ENCODE results near the gene FMO5. TPM values are rescaled to one million over a fixed set of nuclear protein-coding genes. Genes with fewer than 3 reads are reported as not detected.

The FMO5 gene
- total and polyA plus RNA-seq, 2 of the 13 experiments (the other 11 are each of a cell fraction or from before 2014, with no cell fraction given), result 48.2 to 149 TPM

- 0 out of 2 replicates have a peak, but pooled peaks have one; percentile 26 for TF ChIP-seq ZFP82 (CRISPR knock-in tag; IDR thresholded peaks at IDR 0.05; ENCODE audit: borderline replicate concordance)
- 0 out of 2 replicates have a peak, but pooled peaks have one; percentile 28 for TF ChIP-seq HNRNPL (IDR thresholded peaks at IDR 0.05; ENCODE audit: low read depth, low read length)
- TF ChIP-seq ZNF431 (CRISPR knock-in tag; IDR thresholded peaks at IDR 0.05; ENCODE audit: borderline replicate concordance, low read depth), result no peak
Observed at GRCh38 chr1:147217141-147217540, 8.0 kb downstream of the FMO5 start (continued).

DNA sequence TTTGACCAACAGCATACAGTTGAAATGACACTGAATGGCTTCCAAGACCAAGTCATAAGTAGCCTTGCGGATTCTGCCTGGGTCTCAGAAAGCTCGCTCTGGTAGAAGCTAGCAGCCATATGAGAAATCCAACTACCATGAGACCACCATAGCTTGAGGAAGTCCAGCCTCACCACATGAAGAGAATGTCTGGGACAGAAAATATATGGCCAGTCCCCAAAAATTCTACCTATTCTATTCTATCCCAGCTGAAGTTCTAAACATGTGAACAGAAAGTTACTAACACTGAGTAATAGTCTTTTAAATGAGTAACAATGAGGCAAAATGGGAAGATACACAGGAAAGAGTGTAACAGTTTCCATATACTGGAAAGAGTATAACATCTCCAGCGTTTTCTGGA lies 9.0 kb downstream of the FMO5 start:
- no TSS peak for BruUV-seq (replicated peaks)
- FAIRE-seq, result no peak
- POLR2A ChIA-PET, result interaction anchor here (1.0 to 7.6 kb wide), 4 partner anchors 9 to 43 kb away, joined by 3 to 101 read pairs (median 6); partner anchors contain the start of genes CHD1L and FMO5
- intact Hi-C loops (cut with micrococcal nuclease; ENCODE audit: unreplicated experiment) (no loop called here), in situ Hi-C loops (cut with HindIII; ENCODE audit: extremely low pct_ligation_motif_present, low pct_unique_long_range_greater_than_20kb) (no loop called here)
- Histone ChIP-seq H3K36me3 (replicated peaks in 1 of 2; ENCODE audit: control insufficient read depth in 1 of 2, insufficient read depth in 2 of 2, low read length in 2 of 2) (peaks cover 6 to 43% of the 10 kb centered on the region in 2 experiments; a peak in 4 of 5 replicates), H3K27me3 (ENCODE audit: control insufficient read depth in 1 of 2, insufficient read depth in 2 of 2, low read length in 2 of 2) (no peaks in the 10 kb centered on the region), H3K9ac (ENCODE audit: insufficient read depth, low read depth, low read length) (no peak overlapping the region), H2AFZ (ENCODE audit: low read length) (no peak overlapping the region), H3K27ac (ENCODE audit: extremely low read length, insufficient read depth, low read length) (peak overlapping the region; percentile 61), H3K9me3 (ENCODE audit: low read length) (no peaks in the 10 kb centered on the region), H3K4me2 (ENCODE audit: low read depth, low read length) (peak overlapping the region; percentile 38), H4K20me1 (ENCODE audit: insufficient read depth, low read length) (no peaks in the 10 kb centered on the region), H3K4me3 (replicated peaks in 1 of 3; ENCODE audit: insufficient read depth in 1 of 3, low read depth in 2 of 3, low read length in 3 of 3) (no peak overlapping the region), H3K4me1 (ENCODE audit: insufficient read depth, low read length) (peaks cover 100% of the 10 kb centered on the region), H3K79me2 (ENCODE audit: insufficient read depth, low read length) (peaks cover 46% of the 10 kb centered on the region)
- WGBS (ENCODE audit: low lambda C conversion rate), result 85% methylated on average over 3 of the region's 3 CpGs
- DNase-seq (ENCODE audit: low spot score), result no peak
- no peak; the same call in 2 of the 3 replicates for ATAC-seq
- no peak for TF ChIP-seq REL (CRISPR knock-in tag; conservative IDR thresholded peaks at IDR 0.05)
- TF ChIP-seq NCOA1 (CRISPR knock-in tag; IDR thresholded peaks at IDR 0.05), result 0 out of 2 replicates have a peak, but pooled peaks have one; percentile 62
- peak; percentile 8; the same call in 1 of the 2 replicates for TF ChIP-seq RBFOX2 (IDR thresholded peaks at IDR 0.05; ENCODE audit: low read depth, low read length)
- CTCF ChIA-PET (ENCODE audit: low intra/inter-chr PET ratio, low total read pairs), result interaction anchor here (1.7 kb wide), 1 partner anchor 26 kb away, joined by 8 read pairs; the partner anchor contains the start of gene CHD1L

- H3K4me1 ChIP-seq (ENCODE audit: insufficient read depth, low read length), result peaks cover 100% of the 10 kb centered on the region
- BruUV-seq (replicated peaks), result no TSS peak
- FAIRE-seq, result peak; percentile 82
- intact Hi-C loops (cut with micrococcal nuclease; ENCODE audit: unreplicated experiment) (loop anchor here (1.0 to 2.0 kb wide), 2 partner anchors 24 to 43 kb away; partner anchors contain the start of gene PRKAB2), in situ Hi-C loops (cut with HindIII; ENCODE audit: extremely low pct_ligation_motif_present, low pct_unique_long_range_greater_than_20kb) (no loop called here)
- no peaks in the 10 kb centered on the region for H3K27me3 ChIP-seq (ENCODE audit: control insufficient read depth in 1 of 2, insufficient read depth in 2 of 2, low read length in 2 of 2)
- no peak overlapping the region for H2AFZ ChIP-seq (ENCODE audit: low read length)
- peak overlapping the region; percentile 21 for H3K9ac ChIP-seq (ENCODE audit: insufficient read depth, low read depth, low read length)
- peak; percentile 91 for ATAC-seq
- peak overlapping the region; percentile 47 for H3K4me2 ChIP-seq (ENCODE audit: low read depth, low read length)
- ChIA-PET CTCF (ENCODE audit: low intra/inter-chr PET ratio, low total read pairs) (interaction anchor here (1.7 kb wide), 1 partner anchor 27 kb away, joined by 8 read pairs; the partner anchor contains the start of gene CHD1L), POLR2A (interaction anchor here (0.7 to 7.6 kb wide), 7 partner anchors 9 to 44 kb away, joined by 3 to 101 read pairs (median 4); partner anchors contain the start of genes CHD1L and FMO5)
- H4K20me1 ChIP-seq (ENCODE audit: insufficient read depth, low read length), result no peaks in the 10 kb centered on the region
- peak overlapping the region; percentile 75 for H3K27ac ChIP-seq (ENCODE audit: extremely low read length, insufficient read depth, low read length)
- DNase-seq (ENCODE audit: low spot score), result peak; percentile 96
- no peak overlapping the region for H3K4me3 ChIP-seq (replicated peaks in 1 of 3; ENCODE audit: insufficient read depth in 1 of 3, low read depth in 2 of 3, low read length in 3 of 3)
- H3K36me3 ChIP-seq (replicated peaks in 1 of 2; ENCODE audit: control insufficient read depth in 1 of 2, insufficient read depth in 2 of 2, low read length in 2 of 2), result peaks cover 7 to 43% of the 10 kb centered on the region in 2 experiments
- peaks cover 40% of the 10 kb centered on the region for H3K79me2 ChIP-seq (ENCODE audit: insufficient read depth, low read length)
- H3K9me3 ChIP-seq (ENCODE audit: low read length), result no peaks in the 10 kb centered on the region
- WGBS (ENCODE audit: low lambda C conversion rate), result 0% methylated on average over 2 of the region's 2 CpGs
- TF ChIP-seq HCFC1 (IDR thresholded peaks at IDR 0.05; ENCODE audit: low read depth, low read length) (no peak), ZNF224 (CRISPR knock-in tag; IDR thresholded peaks at IDR 0.05) (no peak), ZSCAN9 (CRISPR knock-in tag; IDR thresholded peaks at IDR 0.05; ENCODE audit: borderline replicate concordance) (peak; percentile 47; the same call in 1 of the 2 replicates), NRL (CRISPR knock-in tag; IDR thresholded peaks at IDR 0.05; ENCODE audit: borderline replicate concordance) (no peak)
Observed at GRCh38 chr1:147215540-147215916, 9.6 kb downstream of the FMO5 start.

Measured in HepG2 (cell line).